SK-N-SH (cell line): Measurements from ENCODE around the gene MAP3K4. TPM values are rescaled to one million over a fixed set of nuclear protein-coding genes. Genes with fewer than 3 reads are reported as not detected.

Experiments
- CTCF ChIA-PET: fragments of 300-600, 350-600 bp; formaldehyde crosslinking; extraction: SDS; loops from one replicate; lab custom pipeline; 2021; lab: Yijun Ruan, JAX
- POLR2A ChIA-PET: fragments of 350-600 bp; sonication (Branson Sonifier 250); formaldehyde crosslinking; extraction: SDS; loops from one replicate; lab custom pipeline; 2020; ENCODE audit warnings: antibody characterized with exemption, inconsistent platforms; lab: Yijun Ruan, JAX
- DNase-seq: peaks from one replicate; pipeline ENCODE4 v3.0.0; 2012
- H2AFZ ChIP-seq: fragments of 200-600 bp; sonication (generic); 2 replicates; pipeline ENCODE4 v1.8.1; 2016; ENCODE audit warnings: antibody characterized with exemption, mild to moderate bottlenecking, low read depth
- H3F3A ChIP-seq: fragments of 200-600 bp; sonication (generic); replicated peaks from 2 replicates; pipeline ENCODE3; 2016; ENCODE audit warnings: antibody characterized with exemption, mild to moderate bottlenecking; ENCODE audit not compliant: insufficient read depth
- H3K27ac ChIP-seq, 2 experiments: fragments of 200-500 bp in 1 of 2; fragments of 200-600 bp in 1 of 2; sonication (Bioruptor generic) in 1 of 2; sonication (generic), shearing (Covaris generic) in 1 of 2; 2 replicates each; pipeline versions ENCODE4 v1.5.1 to v1.6.1; 2014 to 2016; ENCODE audit warnings: low read depth in 2 of 2, inconsistent platforms in 1 of 2, low read length in 1 of 2, mild to moderate bottlenecking in 1 of 2, mixed read lengths in 1 of 2
- H3K27me3 ChIP-seq: fragments of 200-600 bp; sonication (generic), shearing (Covaris generic); 2 replicates; pipeline ENCODE4 v1.6.1; 2016; ENCODE audit warnings: mixed run types; ENCODE audit not compliant: insufficient read depth
- H3K36me3 ChIP-seq, 2 experiments: fragments of 200-500 bp in 1 of 2; fragments of 200-600 bp in 1 of 2; sonication (Bioruptor generic) in 1 of 2; sonication (generic) in 1 of 2; replicated peaks in 1 of 2; 2 replicates each; pipeline versions ENCODE3 to v1.5.1; 2014 to 2016; ENCODE audit warnings: low read length in 1 of 2, mild to moderate bottlenecking in 1 of 2; ENCODE audit not compliant: insufficient read depth in 2 of 2, control insufficient read depth in 1 of 2
- H3K4me1 ChIP-seq, 2 experiments: fragments of 200-500 bp in 1 of 2; fragments of 200-600 bp in 1 of 2; sonication (Bioruptor generic) in 1 of 2; sonication (generic), shearing (Covaris generic) in 1 of 2; 2 replicates each; pipeline versions ENCODE4 v1.5.1 to v1.6.1; 2014 to 2016; ENCODE audit warnings: low read depth in 1 of 2, low read length in 1 of 2, mixed run types in 1 of 2; ENCODE audit not compliant: insufficient read depth in 2 of 2, control insufficient read depth in 1 of 2
- H3K4me2 ChIP-seq: fragments of 200-600 bp; sonication (generic), shearing (Covaris generic); 2 replicates; pipeline ENCODE4 v1.6.1; 2017; ENCODE audit warnings: mixed run types
- H3K4me3 ChIP-seq, 2 experiments: fragments of 200-500 bp in 1 of 2; fragments of 200-600 bp in 1 of 2; sonication (Bioruptor generic) in 1 of 2; sonication (generic), shearing (Covaris generic) in 1 of 2; 2 replicates each; pipeline versions ENCODE4 v1.5.1 to v1.8.1; 2014 to 2016; ENCODE audit warnings: low read depth in 2 of 2, inconsistent platforms in 1 of 2, low read length in 1 of 2, mild to moderate bottlenecking in 1 of 2, mixed read lengths in 1 of 2, moderate library complexity in 1 of 2
- H3K79me2 ChIP-seq: fragments of 200-600 bp; sonication (generic); 2 replicates; pipeline ENCODE4 v1.8.1; 2017; ENCODE audit warnings: mild to moderate bottlenecking; ENCODE audit not compliant: insufficient read depth
- H3K9ac ChIP-seq: fragments of 200-600 bp; sonication (generic); 2 replicates; pipeline ENCODE4 v1.6.1; 2017; ENCODE audit warnings: mixed run types
- H3K9me2 ChIP-seq: fragments of 200-600 bp; sonication (generic); 2 replicates; pipeline ENCODE4 v1.6.1; 2017; ENCODE audit warnings: mixed run types
- H3K9me3 ChIP-seq: fragments of 200-600 bp; sonication (generic); 2 replicates; pipeline ENCODE4 v1.6.1; 2017; ENCODE audit warnings: mixed run types, mild to moderate bottlenecking, moderate library complexity
- H4K20me1 ChIP-seq: fragments of 200-600 bp; sonication (generic); 2 replicates; pipeline ENCODE4 v1.6.1; 2017; ENCODE audit warnings: mild to moderate bottlenecking, mixed run types; ENCODE audit not compliant: insufficient read depth
- ELF1 ChIP-seq: IDR thresholded peaks from 2 replicates; pipeline ENCODE4 v1.4.0; 2012
- FOXJ3 ChIP-seq: sonication (generic); formaldehyde crosslinking; IDR thresholded peaks from 2 replicates; pipeline ENCODE4 v1.5.1; 2020; ENCODE audit warnings: mild to moderate bottlenecking, missing genetic modification reagents
- GATA2 ChIP-seq: sonication (generic); formaldehyde crosslinking; IDR thresholded peaks from 2 replicates; pipeline ENCODE4 v1.5.0; 2020; ENCODE audit warnings: mild to moderate bottlenecking, missing genetic modification reagents
- NFIC ChIP-seq: IDR thresholded peaks from 2 replicates; pipeline ENCODE4 v1.4.0; 2012; ENCODE audit warnings: borderline replicate concordance
- NRF1 ChIP-seq: IDR thresholded peaks from 2 replicates; pipeline ENCODE4 v1.6.1; 2012; ENCODE audit warnings: low read depth, mild to moderate bottlenecking, low read length
- RAD21 ChIP-seq: IDR thresholded peaks from 2 replicates; pipeline ENCODE4 v1.6.1; 2012; ENCODE audit warnings: mild to moderate bottlenecking, low read length
- TAF1 ChIP-seq: IDR thresholded peaks from 2 replicates; pipeline ENCODE4 v1.6.1; 2012; ENCODE audit warnings: low read depth, mild to moderate bottlenecking, low read length, moderate library complexity, borderline replicate concordance
- TCF12 ChIP-seq: IDR thresholded peaks from 2 replicates; pipeline ENCODE4 v1.4.0; 2012
- TEAD4 ChIP-seq: IDR thresholded peaks from 2 replicates; pipeline ENCODE4 v1.4.0; 2012; ENCODE audit warnings: mild to moderate bottlenecking, borderline replicate concordance; ENCODE audit not compliant: insufficient read depth
- USF1 ChIP-seq: IDR thresholded peaks from 2 replicates; pipeline ENCODE4 v1.4.0; 2012; ENCODE audit warnings: low read depth, borderline replicate concordance
- ZBTB33 ChIP-seq: IDR thresholded peaks from 2 replicates; pipeline ENCODE4 v1.4.0; 2012; ENCODE audit warnings: low read depth, borderline replicate concordance
- WGBS: methylation state at CpG from one replicate; pipeline ENCODE4 v1.1.6; 2017; ENCODE audit warnings: low lambda C conversion rate; 5-methylcytosine and 5-hydroxymethylcytosine counted together
- polyA plus RNA-seq, 3 experiments: library from polyadenylated mRNA; depleted of rRNA; stranded (reverse); fragments of >200 nt; gene quantifications; 2 replicates each; pipeline ENCODE4 v1.2.3, GENCODE V29; 2012

Gene MAP3K4
- polyA plus RNA-seq, 1 of the 3 experiments (the other 2 are of a cell fraction): 6.8 TPM

GRCh38 chr6:160956300-160957035 is 35.1 kb upstream of the MAP3K4 start (continued):
- TF ChIP-seq TCF12 (no peak), NRF1 (no peak), FOXJ3 (no peak), RAD21 (no peak), ZBTB33 (no peak)

DNA sequence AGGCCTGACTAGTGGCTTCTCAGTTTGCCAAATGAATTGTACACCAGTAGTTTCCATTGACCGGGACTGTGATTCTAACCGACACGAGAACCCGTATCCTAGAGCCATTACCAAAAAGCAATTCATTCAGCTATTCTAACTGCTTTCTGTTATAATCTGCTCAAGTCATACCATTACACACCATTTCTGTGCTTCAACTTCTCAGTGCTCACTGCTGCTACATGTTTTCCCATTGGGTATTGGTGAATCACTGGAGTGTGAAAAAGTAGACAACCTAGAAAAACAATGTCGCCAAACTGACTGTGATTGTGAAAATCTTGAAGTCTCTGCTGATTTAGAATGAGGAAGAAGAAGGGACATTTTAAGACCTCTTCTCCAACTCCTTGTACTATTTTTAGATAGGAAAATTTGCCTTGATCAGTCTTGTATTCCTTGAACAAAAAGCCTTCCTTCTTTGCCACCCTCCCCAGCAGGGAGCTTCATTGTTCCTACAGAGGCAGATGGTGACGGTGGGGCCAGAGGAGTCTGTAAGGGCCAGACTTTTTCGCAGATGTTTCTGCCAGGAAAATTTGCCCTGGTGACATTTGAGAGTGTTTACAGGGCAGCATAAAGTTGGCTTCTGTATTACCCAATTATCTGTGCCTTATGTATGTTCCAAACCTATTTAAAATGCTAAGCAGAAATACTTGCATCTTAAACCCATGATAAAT is 31.7 kb upstream of the MAP3K4 start:
- Histone ChIP-seq H4K20me1 (no peaks in the 10 kb centered on the region), H3K9me2 (no peaks in the 10 kb centered on the region), H3K36me3 (no peaks in the 10 kb centered on the region), H3F3A (no peaks in the 10 kb centered on the region), H3K9ac (no peak overlapping the region), H3K79me2 (no peaks in the 10 kb centered on the region), H3K4me3 (no peak overlapping the region), H3K9me3 (no peaks in the 10 kb centered on the region), H2AFZ (no peak overlapping the region), H3K4me2 (no peak overlapping the region), H3K27me3 (no peaks in the 10 kb centered on the region; the same call in 1 of the 2 replicates), H3K27ac (no peak overlapping the region), H3K4me1 (no peaks in the 10 kb centered on the region)
- ChIA-PET POLR2A (no interaction called here), CTCF (interaction anchor here (0.6 to 1.0 kb wide), 3 partner anchors 29 to 210 kb away, joined by 3 to 4 read pairs (median 3); no protein-coding TSS in a partner anchor)
- TF ChIP-seq TEAD4 (no peak), NFIC (no peak), USF1 (no peak), TCF12 (no peak), TAF1 (no peak), GATA2 (no peak), ELF1 (no peak)
- no peak for DNase-seq
- WGBS: 69% methylated on average over 7 of the region's 7 CpGs

DNA sequence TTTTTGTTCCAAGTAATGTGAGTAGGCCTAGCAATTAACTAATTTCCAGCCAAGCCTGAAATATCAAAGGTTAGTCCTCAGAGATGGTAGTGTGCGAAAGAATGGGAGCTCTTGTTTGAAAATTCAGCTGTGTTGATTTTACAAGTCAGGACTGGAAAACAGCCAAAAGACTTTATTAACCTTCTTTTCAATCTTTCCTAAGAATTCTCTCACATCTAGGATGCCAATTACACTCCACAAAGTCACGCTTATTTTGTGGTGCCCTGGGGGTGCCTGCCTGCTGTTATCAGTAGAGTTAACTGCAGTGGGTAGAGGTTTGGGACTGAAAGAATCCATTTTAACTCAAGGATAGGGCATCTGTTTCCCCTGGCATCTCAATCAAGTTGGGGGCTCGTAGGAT is 30.7 kb upstream of the MAP3K4 start:
- no peak for TF ChIP-seq TAF1
- Histone ChIP-seq H3K9me3 (no peaks in the 10 kb centered on the region), H3K4me1 (no peaks in the 10 kb centered on the region), H3K4me2 (no peak overlapping the region), H3K9ac (no peak overlapping the region), H3K4me3 (no peak overlapping the region), H3K27me3 (no peaks in the 10 kb centered on the region; the same call in 1 of the 2 replicates), H3K9me2 (no peaks in the 10 kb centered on the region), H4K20me1 (no peaks in the 10 kb centered on the region), H3K27ac (no peak overlapping the region), H3K79me2 (no peaks in the 10 kb centered on the region), H3F3A (no peaks in the 10 kb centered on the region), H3K36me3 (no peaks in the 10 kb centered on the region), H2AFZ (no peak overlapping the region)
- ChIA-PET CTCF (interaction anchor here (1.8 kb wide), 1 partner anchor 30 kb away, joined by 4 read pairs; no protein-coding TSS in a partner anchor), POLR2A (no interaction called here)
- WGBS: 41% methylated on average over 3 of the region's 3 CpGs
- DNase-seq: no peak
